HL-60 (cell line): Measurements from ENCODE around the gene KLHL5.

Experiments used
- DNase-seq, 2 experiments: peaks; one replicate each; pipeline ENCODE4 v3.0.0-alpha.2; 2010 to 2020; ENCODE audit warnings: low read depth in 1 of 2, low spot score in 1 of 2
- H3K27ac ChIP-seq: fragments of 250-450 bp; sonication (Bioruptor Pico); replicated peaks from 2 replicates; pipeline ENCODE4 v1.5.1; 2020; ENCODE audit warnings: mild to moderate bottlenecking, moderate library complexity
- H3K27me3 ChIP-seq: fragments of 250-450 bp; sonication (Bioruptor Pico); 2 replicates; pipeline ENCODE4 v1.5.1; 2021; ENCODE audit warnings: mild to moderate bottlenecking, moderate library complexity; ENCODE audit not compliant: insufficient read depth, poor library complexity, severe bottlenecking
- H3K4me3 ChIP-seq: replicated peaks from 2 replicates; pipeline ENCODE4 v1.5.1; 2011; ENCODE audit warnings: mild to moderate bottlenecking, control low read depth, low read length; ENCODE audit not compliant: insufficient read depth
- CTCF ChIP-seq: IDR thresholded peaks from one replicate; pipeline ENCODE4 v1.5.1; 2011; ENCODE audit warnings: low read length, control low read depth, inconsistent platforms; ENCODE audit not compliant: insufficient read depth
- GABPA ChIP-seq: IDR thresholded peaks from 2 replicates; pipeline ENCODE4 v1.6.1; 2012; ENCODE audit warnings: low read depth
- POLR2AphosphoS5 ChIP-seq: IDR thresholded peaks from 2 replicates; pipeline ENCODE4 v1.6.1; 2012; ENCODE audit warnings: low read depth
- SPI1 ChIP-seq: IDR thresholded peaks from 2 replicates; pipeline ENCODE4 v1.6.1; 2012; ENCODE audit warnings: low read depth, mild to moderate bottlenecking, borderline replicate concordance
- TF ChIP-seq, protein P1 (sequence below): IDR thresholded peaks from 2 replicates; pipeline ENCODE4 v1.6.1; 2012; ENCODE audit warnings: low read depth; ENCODE audit not compliant: insufficient replicate concordance

The KLHL5 gene

DNA sequence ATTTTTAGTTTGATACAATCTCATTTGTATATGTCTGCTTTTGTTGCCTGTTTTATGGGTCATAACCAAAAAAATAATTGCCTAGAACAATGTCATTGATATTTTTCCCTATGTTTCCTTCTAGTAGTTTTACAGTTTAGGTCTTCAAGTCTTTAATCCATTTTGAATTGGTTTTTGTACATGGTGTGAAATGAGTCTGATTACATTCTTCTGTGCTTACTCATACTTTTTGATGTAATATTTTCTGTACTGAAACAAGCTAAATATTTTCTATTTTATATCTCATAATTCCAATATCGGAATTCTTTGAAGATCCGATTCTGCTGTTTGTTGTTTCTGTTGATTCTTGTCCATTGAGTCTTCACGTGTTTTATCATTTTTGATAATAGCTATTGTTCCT is 40.4 kb upstream of the KLHL5 start:
- no peak overlapping the region for H3K27ac ChIP-seq
- no peaks in the 10 kb centered on the region for H3K27me3 ChIP-seq
- H3K4me3 ChIP-seq: no peak overlapping the region
- no peak for TF ChIP-seq GABPA
- no peak for TF ChIP-seq SPI1
- no peak for TF ChIP-seq POLR2AphosphoS5
- TF ChIP-seq, protein P1, sequence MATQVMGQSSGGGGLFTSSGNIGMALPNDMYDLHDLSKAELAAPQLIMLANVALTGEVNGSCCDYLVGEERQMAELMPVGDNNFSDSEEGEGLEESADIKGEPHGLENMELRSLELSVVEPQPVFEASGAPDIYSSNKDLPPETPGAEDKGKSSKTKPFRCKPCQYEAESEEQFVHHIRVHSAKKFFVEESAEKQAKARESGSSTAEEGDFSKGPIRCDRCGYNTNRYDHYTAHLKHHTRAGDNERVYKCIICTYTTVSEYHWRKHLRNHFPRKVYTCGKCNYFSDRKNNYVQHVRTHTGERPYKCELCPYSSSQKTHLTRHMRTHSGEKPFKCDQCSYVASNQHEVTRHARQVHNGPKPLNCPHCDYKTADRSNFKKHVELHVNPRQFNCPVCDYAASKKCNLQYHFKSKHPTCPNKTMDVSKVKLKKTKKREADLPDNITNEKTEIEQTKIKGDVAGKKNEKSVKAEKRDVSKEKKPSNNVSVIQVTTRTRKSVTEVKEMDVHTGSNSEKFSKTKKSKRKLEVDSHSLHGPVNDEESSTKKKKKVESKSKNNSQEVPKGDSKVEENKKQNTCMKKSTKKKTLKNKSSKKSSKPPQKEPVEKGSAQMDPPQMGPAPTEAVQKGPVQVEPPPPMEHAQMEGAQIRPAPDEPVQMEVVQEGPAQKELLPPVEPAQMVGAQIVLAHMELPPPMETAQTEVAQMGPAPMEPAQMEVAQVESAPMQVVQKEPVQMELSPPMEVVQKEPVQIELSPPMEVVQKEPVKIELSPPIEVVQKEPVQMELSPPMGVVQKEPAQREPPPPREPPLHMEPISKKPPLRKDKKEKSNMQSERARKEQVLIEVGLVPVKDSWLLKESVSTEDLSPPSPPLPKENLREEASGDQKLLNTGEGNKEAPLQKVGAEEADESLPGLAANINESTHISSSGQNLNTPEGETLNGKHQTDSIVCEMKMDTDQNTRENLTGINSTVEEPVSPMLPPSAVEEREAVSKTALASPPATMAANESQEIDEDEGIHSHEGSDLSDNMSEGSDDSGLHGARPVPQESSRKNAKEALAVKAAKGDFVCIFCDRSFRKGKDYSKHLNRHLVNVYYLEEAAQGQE: no peak
- no peak for TF ChIP-seq CTCF
- DNase-seq: no peak

- no peak overlapping the region for H3K4me3 ChIP-seq
- no peaks in the 10 kb centered on the region for H3K27me3 ChIP-seq
- no peak overlapping the region for H3K27ac ChIP-seq
- no peak for DNase-seq
- TF ChIP-seq CTCF: no peak
- TF ChIP-seq, protein P1: no peak
- TF ChIP-seq POLR2AphosphoS5: no peak
- TF ChIP-seq GABPA: no peak
- TF ChIP-seq SPI1: no peak
Observed at GRCh38 chr4:39022241-39022640, 39.8 kb upstream of the KLHL5 start.

DNA sequence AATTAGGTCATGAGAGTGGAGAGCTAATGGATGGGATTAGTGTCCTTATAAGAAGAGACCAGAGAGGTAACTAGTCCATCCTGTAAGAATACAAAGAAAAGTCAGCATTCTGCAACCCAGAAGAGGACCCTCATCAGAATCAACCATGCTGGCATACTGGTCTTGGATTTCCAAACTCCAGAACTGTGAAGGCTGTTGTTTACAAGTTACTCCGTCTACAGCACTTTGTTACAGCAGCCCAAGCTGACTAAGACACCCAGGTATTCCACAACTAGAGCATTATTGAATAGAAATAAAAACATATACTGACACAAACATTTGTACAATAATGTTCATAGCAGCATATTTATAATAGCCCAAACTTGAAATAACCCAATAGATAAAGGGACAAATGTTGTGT is 39.0 kb upstream of the KLHL5 start:
- TF ChIP-seq SPI1: no peak
- no peak for TF ChIP-seq CTCF
- H3K4me3 ChIP-seq: no peak overlapping the region
- no peak for DNase-seq
- no peak overlapping the region for H3K27ac ChIP-seq
- H3K27me3 ChIP-seq: no peaks in the 10 kb centered on the region

- no peak for TF ChIP-seq CTCF
- TF ChIP-seq, protein P1: no peak
- DNase-seq: no peak
- no peak overlapping the region for H3K4me3 ChIP-seq
- H3K27me3 ChIP-seq: no peaks in the 10 kb centered on the region
- H3K27ac ChIP-seq: no peak overlapping the region
Observed at GRCh38 chr4:39024311-39024865, 37.6 kb upstream of the KLHL5 start.
